OCI-LY7 (cell line): ENCODE results near the gene PRICKLE2. TPM values are rescaled to one million over a fixed set of nuclear protein-coding genes. Genes with fewer than 3 reads are reported as not detected.

ENCODE experiments used
- BruUV-seq: library from RNA; stranded (reverse); fragments of 400-500 nt; replicated peaks from 2 replicates; lab custom pipeline; 2021; lab: Mats Ljungman, UMichigan
- CTCF ChIA-PET: fragments of 300-600 bp; sonication (Branson Sonifier 250); formaldehyde crosslinking; loops from one replicate; lab custom pipeline; 2022; ENCODE audit warnings: antibody characterized with exemption; ENCODE audit not compliant: unreplicated experiment; lab: Charles Lee
- POLR2A ChIA-PET: fragments of 300-600 bp; sonication (Branson Sonifier 250); formaldehyde crosslinking; loops from one replicate; lab custom pipeline; 2022; ENCODE audit warnings: antibody characterized with exemption; lab: Charles Lee
- DNase-seq: peaks from one replicate; pipeline ENCODE4 v3.0.0-alpha.2; 2015; ENCODE audit warnings: low spot score
- H2AFZ ChIP-seq: fragments of 200-600 bp; sonication (generic), shearing (Covaris generic); 2 replicates; pipeline ENCODE4 v1.6.1; 2014; ENCODE audit warnings: mild to moderate bottlenecking, antibody characterized with exemption, low read length, moderate library complexity
- H3K27ac ChIP-seq: fragments of 200-600 bp; sonication (generic); 2 replicates; pipeline ENCODE4 v1.5.1; 2014; ENCODE audit warnings: mixed run types, low read depth, mild to moderate bottlenecking, moderate library complexity, low read length, inconsistent platforms; ENCODE audit not compliant: poor library complexity, severe bottlenecking
- H3K36me3 ChIP-seq: fragments of 200-600 bp; sonication (generic); 2 replicates; pipeline ENCODE4 v1.6.1; 2014; ENCODE audit warnings: mild to moderate bottlenecking, antibody characterized with exemption, low read length, moderate library complexity, mixed read lengths; ENCODE audit not compliant: insufficient read depth
- H3K4me1 ChIP-seq: fragments of 200-600 bp; sonication (generic); 2 replicates; pipeline ENCODE4 v1.5.1; 2014; ENCODE audit warnings: mild to moderate bottlenecking, low read length; ENCODE audit not compliant: insufficient read depth, poor library complexity, severe bottlenecking
- H3K4me2 ChIP-seq: fragments of 200-600 bp; sonication (generic); 2 replicates; pipeline ENCODE4 v1.6.1; 2014; ENCODE audit warnings: mild to moderate bottlenecking, low read length
- H3K4me3 ChIP-seq: fragments of 200-600 bp; sonication (generic); 2 replicates; pipeline ENCODE4 v1.5.1; 2014; ENCODE audit warnings: mild to moderate bottlenecking, low read depth, low read length; ENCODE audit not compliant: poor library complexity, severe bottlenecking
- H3K79me2 ChIP-seq: fragments of 200-600 bp; sonication (generic); 2 replicates; pipeline ENCODE4 v1.6.1; 2016; ENCODE audit warnings: low read depth, mild to moderate bottlenecking, low read length, moderate library complexity, mixed read lengths; ENCODE audit not compliant: insufficient read depth
- H3K9me2 ChIP-seq: fragments of 200-600 bp; sonication (generic); 2 replicates; pipeline ENCODE4 v1.6.1; 2016; ENCODE audit warnings: mild to moderate bottlenecking, low read length, mixed read lengths; ENCODE audit not compliant: insufficient read depth
- H3K9me3 ChIP-seq: fragments of 200-600 bp; sonication (generic); 2 replicates; pipeline ENCODE4 v1.6.1; 2014; ENCODE audit warnings: mild to moderate bottlenecking, mixed run types, low read length, mixed read lengths
- H4K20me1 ChIP-seq: fragments of 200-600 bp; sonication (generic); 2 replicates; pipeline ENCODE4 v1.6.1; 2014; ENCODE audit warnings: mild to moderate bottlenecking, antibody characterized with exemption, low read length, moderate library complexity, mixed read lengths; ENCODE audit not compliant: insufficient read depth
- CTCF ChIP-seq: fragments of 200-600 bp; sonication (generic); conservative IDR thresholded peaks from 2 replicates; pipeline ENCODE4 v1.5.1; 2014; ENCODE audit warnings: mild to moderate bottlenecking, antibody characterized with exemption, low read length, moderate library complexity, mixed read lengths
- EZH2phosphoT487 ChIP-seq: fragments of 200-600 bp; sonication (generic); IDR thresholded peaks from 2 replicates; pipeline ENCODE4 v1.6.1; 2018; ENCODE audit warnings: low read depth, borderline replicate concordance, mild to moderate bottlenecking, mixed run types, antibody characterized with exemption, low read length, moderate library complexity, mixed read lengths
- intact Hi-C: fragments of 100-400 bp; cut with micrococcal nuclease; formaldehyde crosslinking; loops from one replicate; pipeline ENCODE4 v1.10.0; 2022; ENCODE audit not compliant: unreplicated experiment
- total RNA-seq, 2 experiments: library from RNA; depleted of rRNA in 1 of 2; stranded (reverse); fragments of >200 nt in 1 of 2; shearing (Covaris generic) in 1 of 2; gene quantifications; 2 replicates each; pipeline ENCODE4 v1.2.3, GENCODE V29; 2014 to 2022

PRICKLE2 gene
- total RNA-seq, 2 experiments from 2014 or later, result 2.0 to 3.9 TPM

GRCh38 chr3:64140651-64141050, 84.6 kb downstream of the PRICKLE2 start:
- Histone ChIP-seq H3K9me3 (no peaks in the 10 kb centered on the region), H3K9me2 (no peaks in the 10 kb centered on the region), H3K4me1 (no peaks in the 10 kb centered on the region), H3K27ac (no peak overlapping the region), H3K4me2 (no peak overlapping the region), H4K20me1 (no peaks in the 10 kb centered on the region), H3K79me2 (no peaks in the 10 kb centered on the region), H3K4me3 (no peak overlapping the region), H3K36me3 (no peaks in the 10 kb centered on the region), H2AFZ (no peak overlapping the region)
- no peak for DNase-seq
- CTCF ChIA-PET, result no interaction called here
- BruUV-seq, result no TSS peak
- TF ChIP-seq CTCF, result no peak
- TF ChIP-seq EZH2phosphoT487, result no peak
- POLR2A ChIA-PET, result no interaction called here
- intact Hi-C loops, result no loop called here

GRCh38 chr3:64138656-64139375, 86.5 kb downstream of the PRICKLE2 start:
- no TSS peak for BruUV-seq
- no peaks in the 10 kb centered on the region for H3K4me1 ChIP-seq
- H3K79me2 ChIP-seq, result no peaks in the 10 kb centered on the region
- POLR2A ChIA-PET, result no interaction called here
- no peaks in the 10 kb centered on the region for H3K9me3 ChIP-seq
- no peaks in the 10 kb centered on the region for H3K9me2 ChIP-seq
- no peak for DNase-seq
- CTCF ChIA-PET, result no interaction called here
- TF ChIP-seq EZH2phosphoT487, result no peak
- TF ChIP-seq CTCF, result no peak
- no peak overlapping the region for H2AFZ ChIP-seq
- no peak overlapping the region for H3K4me2 ChIP-seq
- H3K36me3 ChIP-seq, result no peaks in the 10 kb centered on the region
- no peaks in the 10 kb centered on the region for H4K20me1 ChIP-seq
- H3K27ac ChIP-seq, result no peak overlapping the region
- no peak overlapping the region for H3K4me3 ChIP-seq
- intact Hi-C loops, result no loop called here

- ChIA-PET POLR2A (no interaction called here), CTCF (no interaction called here)
- TF ChIP-seq EZH2phosphoT487 (no peak), CTCF (no peak)
Measured at GRCh38 chr3:64138046-64138445, 87.2 kb downstream of the PRICKLE2 start.

More at GRCh38 chr3:64138046-64138445, 87.2 kb downstream of the PRICKLE2 start:
- Histone ChIP-seq H3K36me3 (no peaks in the 10 kb centered on the region), H3K4me1 (no peaks in the 10 kb centered on the region), H3K79me2 (no peaks in the 10 kb centered on the region), H3K9me2 (no peaks in the 10 kb centered on the region), H3K4me2 (no peak overlapping the region), H3K9me3 (no peaks in the 10 kb centered on the region), H2AFZ (no peak overlapping the region), H3K4me3 (no peak overlapping the region), H3K27ac (no peak overlapping the region), H4K20me1 (no peaks in the 10 kb centered on the region)
- no TSS peak for BruUV-seq
- intact Hi-C loops, result no loop called here
- no peak for DNase-seq
